ENCODE results near the gene CAPN9. TPM values are rescaled to one million over a fixed set of nuclear protein-coding genes. Genes with fewer than 3 reads are reported as not detected.
"Not testable (repeated sequence)": the region's sequence is repeated elsewhere in the genome, so short reads cannot be mapped to it uniquely, and the experiment has no call there.

Gene CAPN9
- not detected for polyA plus RNA-seq (2012; ENCODE audit: insufficient read depth, insufficient read length, low read depth)

DNA sequence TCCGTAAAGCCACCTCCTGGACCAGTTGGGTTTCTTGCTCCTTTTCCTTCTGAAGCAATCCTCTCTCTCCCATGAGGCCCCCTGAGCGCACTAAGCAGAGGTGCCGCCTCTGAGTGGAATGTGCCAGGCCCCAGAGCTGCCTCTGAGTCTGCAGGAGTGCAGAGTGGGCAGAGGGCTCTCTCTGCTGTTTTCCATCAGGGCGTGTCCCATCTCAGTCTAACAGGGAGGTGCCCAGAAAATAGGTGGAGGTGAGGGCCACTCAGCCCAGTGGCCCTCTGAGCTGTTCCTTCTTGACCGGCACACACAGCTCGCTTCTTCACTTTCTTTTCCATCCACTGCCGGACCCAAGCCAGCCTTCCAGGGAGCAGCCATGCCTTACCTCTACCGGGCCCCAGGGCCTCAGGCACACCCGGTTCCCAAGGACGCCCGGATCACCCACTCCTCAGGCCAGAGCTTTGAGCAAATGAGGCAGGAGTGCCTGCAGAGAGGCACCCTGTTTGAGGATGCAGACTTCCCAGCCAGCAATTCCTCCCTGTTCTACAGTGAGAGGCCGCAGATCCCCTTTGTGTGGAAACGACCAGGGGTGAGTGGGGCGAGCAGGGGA, at the start of gene CAPN9:
Gene CAPN9 (plus strand): TSS at position 262 of the 604 bp plus-strand sequence. CDS start 109 bp downstream, at position 371.
- no peaks in the 10 kb centered on the region for H3K9me3 ChIP-seq
- no peaks in the 10 kb centered on the region for H3K27me3 ChIP-seq
- no peaks in the 10 kb centered on the region for H3K36me3 ChIP-seq
- no peaks in the 10 kb centered on the region for H3K4me1 ChIP-seq
- DNase-seq = no peak
- no peak for TF ChIP-seq CTCF (IDR thresholded peaks at IDR 0.05; ENCODE audit: low read depth, low read length)
- no peak within 1 kb of the TSS for H3K4me3 ChIP-seq (ENCODE audit: low read depth, low read length)

- H3K4me1 ChIP-seq = no peaks in the 10 kb centered on the region
These were observed 49.1 kb upstream of the CAPN9 start for GRCh38 chr1:230698130-230698529.

GRCh38 chr1:230698964-230699363, 48.2 kb upstream of the CAPN9 start:
- H3K4me3 ChIP-seq (ENCODE audit: low read depth, low read length); H3K27me3 ChIP-seq; H3K36me3 ChIP-seq; H3K9me3 ChIP-seq; DNase-seq; H3K4me1 ChIP-seq: not testable (repeated sequence)

More at GRCh38 chr1:230698130-230698529, 49.1 kb upstream of the CAPN9 start:
- Histone ChIP-seq H3K36me3 (no peaks in the 10 kb centered on the region; the same call in none of the 2 replicates), H3K4me3 (ENCODE audit: low read depth, low read length) (no peak overlapping the region), H3K9me3 (no peaks in the 10 kb centered on the region), H3K27me3 (no peaks in the 10 kb centered on the region)
- no peak for TF ChIP-seq CTCF (IDR thresholded peaks at IDR 0.05; ENCODE audit: low read depth, low read length)
- DNase-seq = no peak

DNA sequence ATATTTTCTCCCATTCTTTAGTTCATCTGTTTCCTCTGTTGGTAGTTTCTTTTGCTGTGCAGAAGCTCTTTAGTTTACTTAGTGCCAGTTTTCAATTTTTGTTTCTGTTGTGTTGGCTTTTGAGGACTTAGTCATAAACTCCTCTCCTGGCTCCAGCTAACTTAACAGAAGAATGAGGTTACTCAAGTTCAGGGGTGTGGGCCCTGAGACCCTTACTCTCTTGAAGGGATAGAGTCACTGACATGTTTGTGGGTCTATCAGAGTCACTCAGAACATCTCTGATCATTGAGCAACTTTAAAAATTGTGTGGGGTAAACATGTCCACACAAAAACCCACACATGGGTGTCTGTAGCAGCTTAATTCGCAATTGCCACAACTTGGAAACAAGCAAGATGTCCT, 47.5 kb upstream of the CAPN9 start:
- Histone ChIP-seq H3K9me3 (no peaks in the 10 kb centered on the region), H3K36me3 (no peaks in the 10 kb centered on the region; the same call in 1 of the 2 replicates), H3K4me3 (ENCODE audit: low read depth, low read length) (no peak overlapping the region), H3K27me3 (no peaks in the 10 kb centered on the region), H3K4me1 (no peaks in the 10 kb centered on the region)
- no peak for DNase-seq
- no peak for TF ChIP-seq CTCF (IDR thresholded peaks at IDR 0.05; ENCODE audit: low read depth, low read length)

- no peaks in the 10 kb centered on the region for H3K36me3 ChIP-seq
- no peaks in the 10 kb centered on the region for H3K27me3 ChIP-seq
- H3K4me3 ChIP-seq (ENCODE audit: low read depth, low read length) = no peak overlapping the region
- no peaks in the 10 kb centered on the region for H3K9me3 ChIP-seq
- no peak for TF ChIP-seq CTCF (IDR thresholded peaks at IDR 0.05; ENCODE audit: low read depth, low read length)
- no peaks in the 10 kb centered on the region for H3K4me1 ChIP-seq
- no peak for DNase-seq
These were observed 47.1 kb upstream of the CAPN9 start for GRCh38 chr1:230700132-230700531.

- no peak overlapping the region for H3K4me3 ChIP-seq (ENCODE audit: low read depth, low read length)
- no peaks in the 10 kb centered on the region for H3K27me3 ChIP-seq
- no peaks in the 10 kb centered on the region for H3K4me1 ChIP-seq
- no peaks in the 10 kb centered on the region for H3K9me3 ChIP-seq
- H3K36me3 ChIP-seq = no peaks in the 10 kb centered on the region
- DNase-seq = no peak
- TF ChIP-seq CTCF (IDR thresholded peaks at IDR 0.05; ENCODE audit: low read depth, low read length) = no peak
These were observed 45.8 kb upstream of the CAPN9 start for GRCh38 chr1:230701434-230701833.
